ENCODE measurements around the gene TNIK.
"Not testable (repeated sequence)": the region's sequence is repeated elsewhere in the genome, so short reads cannot be mapped to it uniquely, and the experiment has no call there.

TNIK gene

GRCh38 chr3:171445620-171446204 lies 14.5 kb downstream of the TNIK start:
- DNase-seq (ENCODE audit: low read depth), result no peak

GRCh38 chr3:171444001-171444690 lies 16.1 kb downstream of the TNIK start:
- no peak for DNase-seq (ENCODE audit: low read depth)

GRCh38 chr3:171443211-171443957 lies 16.8 kb downstream of the TNIK start:
- DNase-seq (ENCODE audit: low read depth), result no peak

GRCh38 chr3:171442184-171442583 lies 18.0 kb downstream of the TNIK start:
- no peak for DNase-seq (ENCODE audit: low read depth)

GRCh38 chr3:171441381-171441780 lies 18.8 kb downstream of the TNIK start:
- no peak for DNase-seq (ENCODE audit: low read depth)

GRCh38 chr3:171439996-171440395 lies 20.2 kb downstream of the TNIK start:
- no peak for DNase-seq (ENCODE audit: low read depth)

- DNase-seq (ENCODE audit: low read depth), result no peak
These were observed 23.0 kb downstream of the TNIK start for GRCh38 chr3:171437115-171437756.

- DNase-seq (ENCODE audit: low read depth), result no peak
These were observed 23.8 kb downstream of the TNIK start for GRCh38 chr3:171436380-171436779.

GRCh38 chr3:171435757-171436156 lies 24.4 kb downstream of the TNIK start:
- no peak for DNase-seq (ENCODE audit: low read depth)

- DNase-seq (ENCODE audit: low read depth), result no peak
These were observed 25.1 kb downstream of the TNIK start for GRCh38 chr3:171435143-171435542.

- no peak for DNase-seq (ENCODE audit: low read depth)
These were observed 27.7 kb downstream of the TNIK start for GRCh38 chr3:171432548-171432947.

- no peak for DNase-seq (ENCODE audit: low read depth)
These were observed 28.7 kb downstream of the TNIK start for GRCh38 chr3:171431550-171431949.

- no peak for DNase-seq (ENCODE audit: low read depth)
These were observed 29.7 kb downstream of the TNIK start for GRCh38 chr3:171430530-171430929.

GRCh38 chr3:171429635-171430034 lies 30.6 kb downstream of the TNIK start:
- DNase-seq (ENCODE audit: low read depth), result no peak

GRCh38 chr3:171428892-171429291 lies 31.3 kb downstream of the TNIK start:
- DNase-seq (ENCODE audit: low read depth), result no peak

GRCh38 chr3:171428321-171428787 lies 31.9 kb downstream of the TNIK start:
- DNase-seq (ENCODE audit: low read depth), result no peak

GRCh38 chr3:171427771-171428320 lies 32.4 kb downstream of the TNIK start:
- DNase-seq (ENCODE audit: low read depth), result no peak

GRCh38 chr3:171424063-171424462 lies 36.1 kb downstream of the TNIK start:
- DNase-seq (ENCODE audit: low read depth), result not testable (repeated sequence)

- DNase-seq (ENCODE audit: low read depth), result not testable (repeated sequence)
These were observed 37.4 kb downstream of the TNIK start for GRCh38 chr3:171422855-171423254.

GRCh38 chr3:171420667-171421066 lies 39.5 kb downstream of the TNIK start:
- no peak for DNase-seq (ENCODE audit: low read depth)

- DNase-seq (ENCODE audit: low read depth), result no peak
These were observed 40.7 kb downstream of the TNIK start for GRCh38 chr3:171419457-171419856.

GRCh38 chr3:171417813-171418212 lies 42.4 kb downstream of the TNIK start:
- no peak for DNase-seq (ENCODE audit: low read depth)
